Spleen (tissue), 11 donors: ENCODE data around the gene SCARB1. TPM values are rescaled to one million over a fixed set of nuclear protein-coding genes. Genes with fewer than 3 reads are reported as not detected.

ENCODE experiments used
- DNase-seq: peaks from one replicate; pipeline ENCODE4 v3.0.0-alpha.2; 2020
- H3K27ac ChIP-seq, 8 donors: fragments of 200-600 bp; sonication (generic) in 7 of 8; 1 replicate in 4 of 8; 2 replicates in 4 of 8; pipeline versions ENCODE4 v1.5.0 to v1.8.0; 2016 to 2021; ENCODE audit warnings: inconsistent platforms in 4 of 8, mild to moderate bottlenecking in 4 of 8, moderate library complexity in 1 of 8
- H3K27me3 ChIP-seq, 7 donors: fragments of 200-600 bp; sonication (generic) in 6 of 7; replicated peaks in 1 of 7; 1 replicate in 4 of 7; 2 replicates in 3 of 7; pipeline versions ENCODE4 v1.5.0 to v1.8.0; 2016 to 2021; ENCODE audit warnings: inconsistent platforms in 3 of 7, mild to moderate bottlenecking in 1 of 7
- H3K36me3 ChIP-seq, 6 donors: fragments of 200-600 bp; sonication (generic) in 5 of 6; 1 replicate in 4 of 6; 2 replicates in 2 of 6; pipeline versions ENCODE4 v1.5.0 to v1.8.0; 2016 to 2021; ENCODE audit warnings: inconsistent platforms in 2 of 6
- H3K4me1 ChIP-seq, 6 donors: fragments of 200-600 bp; sonication (generic) in 5 of 6; 1 replicate in 3 of 6; 2 replicates in 3 of 6; pipeline versions ENCODE4 v1.5.0 to v1.8.0; 2016 to 2021; ENCODE audit warnings: inconsistent platforms in 3 of 6
- H3K4me3 ChIP-seq, 8 donors: fragments of 200-600 bp; sonication (generic) in 7 of 8; 1 replicate in 4 of 8; 2 replicates in 4 of 8; pipeline versions ENCODE4 v1.5.0 to v1.8.0; 2016 to 2021; ENCODE audit warnings: inconsistent platforms in 4 of 8, mild to moderate bottlenecking in 4 of 8, moderate library complexity in 2 of 8
- H3K9me3 ChIP-seq, 8 donors: fragments of 200-600 bp; sonication (generic) in 7 of 8; 1 replicate in 4 of 8; 2 replicates in 4 of 8; pipeline versions ENCODE4 v1.5.0 to v1.8.0; 2016 to 2021; ENCODE audit warnings: inconsistent platforms in 4 of 8
- CTCF ChIP-seq, 11 experiments: fragments of 200-600 bp in 7 of 11; fragments of 450-650 bp in 4 of 11; sonication (generic) in 4 of 11; IDR thresholded peaks in 8 of 11; conservative IDR thresholded peaks in 3 of 11; 1 replicate in 7 of 11; 2 replicates in 4 of 11; pipeline versions ENCODE4 v1.4.0 to v1.8.0; 2016 to 2021; ENCODE audit warnings: antibody characterized with exemption in 11 of 11, inconsistent platforms in 4 of 11, mild to moderate bottlenecking in 1 of 11
- POLR2A ChIP-seq, 3 donors: fragments of 450-650 bp; IDR thresholded peaks; one replicate each; pipeline ENCODE4 v1.5.1; 2017; ENCODE audit warnings: antibody characterized with exemption in 3 of 3, mild to moderate bottlenecking in 1 of 3
- POLR2AphosphoS5 ChIP-seq, 3 donors: sonication (generic); formaldehyde crosslinking; IDR thresholded peaks; one replicate each; pipeline ENCODE4 v1.5.1; 2017; ENCODE audit warnings: antibody characterized with exemption in 3 of 3
- WGBS, 5 donors: extraction: QIAGEN DNeasy Blood & Tissue Kit in 3 of 5; methylation state at CpG; one replicate each; pipeline versions ENCODE4 v1.1.5 to v1.1.7; 2013 to 2018; 5-methylcytosine and 5-hydroxymethylcytosine counted together
- intact Hi-C: fragments of 100-400 bp; cut with DNase I; formaldehyde crosslinking; loops from one replicate; pipeline ENCODE4 v1.15.0; 2023; ENCODE audit warnings: low total_unique reads
- polyA plus RNA-seq, 3 donors: library from polyadenylated mRNA; stranded (reverse); fragments of 200-250 nt; gene quantifications; one replicate each; pipeline ENCODE4 v1.2.1, GENCODE V29; 2013
- total RNA-seq, 7 donors: library from RNA; depleted of rRNA in 3 of 7; stranded (reverse); fragments of >200 nt in 3 of 7; fragmentation: NEBNext Ultra II Directional in 4 of 7; extraction: Animal tissue kit (Norgen Biotek cat#: 25700) in 4 of 7; gene quantifications; one replicate each; pipeline versions ENCODE4 v1.1.0 to v1.2.1, GENCODE V29; 2016 to 2021
- donor health status: healthy with polysubstance abuse.
- donor health status: DM: no; HTN: no; CAD: no; lungs with moderate emphysema.
- donor health status: DM: no; HTN: no; CAD: no.
- donor health status: Bipolar disorder and iron deficiency.
- donor health status: healthy.
- donor health status: DM: no; HTN: no; CAD: no.
- donor health status: DM: yes; HTN: yes; CAD: no.

SCARB1 gene
- total and polyA plus RNA-seq, 10 donors: 11.9 to 59.3 (median 24.3) TPM

DNA sequence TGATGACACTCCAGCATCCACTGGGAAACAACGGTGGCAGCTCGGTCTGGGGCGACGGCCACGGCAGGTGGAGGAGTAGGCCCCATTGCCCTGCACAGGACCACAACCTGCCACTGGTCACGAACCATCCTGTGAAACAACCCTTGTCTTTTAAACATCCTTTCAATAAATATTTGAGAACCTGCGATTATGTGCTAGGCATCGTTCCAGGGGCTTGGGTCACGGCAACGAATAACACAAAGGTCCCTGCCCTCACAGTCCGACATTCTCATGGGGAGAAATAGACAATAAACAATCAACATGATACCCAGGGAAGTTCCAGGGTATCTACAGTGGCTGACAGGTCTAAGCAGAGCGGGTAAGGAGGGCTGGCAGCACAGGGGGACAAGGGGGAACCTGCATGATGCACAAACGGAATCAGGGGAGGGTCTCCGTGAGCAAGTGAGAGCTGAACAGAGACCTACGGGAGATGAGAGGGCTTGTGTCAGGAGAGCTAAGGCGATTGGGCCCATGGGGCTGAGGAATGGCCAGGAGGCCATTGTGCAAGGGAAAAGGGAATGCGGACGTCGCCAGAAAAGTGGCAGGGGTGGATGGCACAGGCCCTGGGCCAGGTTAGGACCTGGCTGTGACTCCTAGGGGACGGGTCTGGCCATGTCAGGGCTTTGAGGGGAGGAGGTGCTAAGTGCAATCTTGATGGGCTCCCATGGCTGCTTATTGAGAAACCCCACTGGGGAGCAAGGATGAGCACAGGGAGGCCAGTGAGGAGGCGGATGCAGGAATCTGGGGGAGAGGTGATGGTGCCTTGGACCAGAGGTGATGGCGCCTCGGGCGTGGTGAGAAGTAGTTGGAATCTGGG is 9.7 kb downstream of the SCARB1 start:
- Histone ChIP-seq H3K9me3 (no peaks in the 10 kb centered on the region), H3K4me1 (peaks cover 0 to 53% (median 33%) of the 10 kb centered on the region in 6 donors), H3K27me3 (no peaks in the 10 kb centered on the region), H3K36me3 (no peaks in the 10 kb centered on the region), H3K27ac (peak overlapping the region in 3 of 8 donors; percentile 9 to 66 (median 30)), H3K4me3 (no peak overlapping the region)
- intact Hi-C loops: no loop called here
- 85 to 95% (median 89%) methylated on average over 23 to 24 of the region's 24 CpGs for WGBS, 5 donors
- TF ChIP-seq CTCF (IDR thresholded peaks at IDR 0.05 in 8 of 11, conservative IDR thresholded peaks at IDR 0.05 in 3 of 11) (no peak), POLR2AphosphoS5 (IDR thresholded peaks at IDR 0.05) (no peak), POLR2A (IDR thresholded peaks at IDR 0.05) (no peak)
- DNase-seq: no peak

- H3K4me3 ChIP-seq: no peak overlapping the region
- peaks cover 0 to 54% (median 33%) of the 10 kb centered on the region in 6 donors for H3K4me1 ChIP-seq
- DNase-seq: no peak
- intact Hi-C loops: no loop called here
- H3K9me3 ChIP-seq: no peaks in the 10 kb centered on the region
- no peaks in the 10 kb centered on the region for H3K36me3 ChIP-seq
- peak overlapping the region in 7 of 8 donors; percentile 28 to 72 (median 66) for H3K27ac ChIP-seq
- 50 to 74% (median 66%) methylated on average over 11 of the region's 11 CpGs for WGBS, 5 donors
- no peaks in the 10 kb centered on the region for H3K27me3 ChIP-seq
- TF ChIP-seq POLR2AphosphoS5 (IDR thresholded peaks at IDR 0.05) (no peak), CTCF (IDR thresholded peaks at IDR 0.05 in 8 of 11, conservative IDR thresholded peaks at IDR 0.05 in 3 of 11) (no peak), POLR2A (IDR thresholded peaks at IDR 0.05) (no peak)
Measured at GRCh38 chr12:124852911-124853427, 10.7 kb downstream of the SCARB1 start.

DNA sequence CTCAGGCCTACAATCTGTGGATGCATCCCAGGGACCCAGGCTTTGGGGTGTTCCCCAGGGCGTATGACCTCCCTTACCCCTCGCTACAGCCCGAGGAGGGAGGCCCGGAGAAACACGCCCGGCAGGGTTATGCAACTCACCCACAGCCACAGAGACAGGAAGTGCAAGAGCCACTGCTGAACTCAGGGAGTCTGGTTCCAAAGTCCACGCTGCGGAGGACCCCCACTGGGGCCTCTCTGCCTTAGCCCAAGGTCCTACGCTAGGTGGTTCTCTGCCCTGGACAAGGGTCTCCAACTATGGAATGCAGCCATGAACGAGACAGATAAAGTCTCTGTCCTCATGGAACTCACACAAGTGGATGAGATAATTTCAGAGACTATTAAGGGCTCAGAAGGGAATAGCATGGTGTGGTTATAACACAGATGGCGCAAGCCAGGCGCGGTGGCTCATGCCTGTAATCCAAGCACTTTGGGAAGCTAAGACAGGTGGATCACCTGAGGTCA is 11.3 kb downstream of the SCARB1 start:
- peak overlapping the region in 1 of 8 donors; percentile 13 for H3K4me3 ChIP-seq
- no peaks in the 10 kb centered on the region for H3K36me3 ChIP-seq
- WGBS, 5 donors: 29 to 53% (median 43%) methylated on average over 11 to 13 of the region's 13 CpGs
- no peaks in the 10 kb centered on the region for H3K9me3 ChIP-seq
- peak; percentile 88 for DNase-seq
- H3K27ac ChIP-seq: peak overlapping the region in 7 of 8 donors; percentile 28 to 72 (median 66)
- intact Hi-C loops: no loop called here
- no peaks in the 10 kb centered on the region for H3K27me3 ChIP-seq
- H3K4me1 ChIP-seq: peaks cover 0 to 58% (median 36%) of the 10 kb centered on the region in 6 donors
- TF ChIP-seq POLR2AphosphoS5 (IDR thresholded peaks at IDR 0.05) (peak in 2 of 3 donors; percentile 10 to 36), CTCF (IDR thresholded peaks at IDR 0.05 in 8 of 11, conservative IDR thresholded peaks at IDR 0.05 in 3 of 11) (no peak)

DNA sequence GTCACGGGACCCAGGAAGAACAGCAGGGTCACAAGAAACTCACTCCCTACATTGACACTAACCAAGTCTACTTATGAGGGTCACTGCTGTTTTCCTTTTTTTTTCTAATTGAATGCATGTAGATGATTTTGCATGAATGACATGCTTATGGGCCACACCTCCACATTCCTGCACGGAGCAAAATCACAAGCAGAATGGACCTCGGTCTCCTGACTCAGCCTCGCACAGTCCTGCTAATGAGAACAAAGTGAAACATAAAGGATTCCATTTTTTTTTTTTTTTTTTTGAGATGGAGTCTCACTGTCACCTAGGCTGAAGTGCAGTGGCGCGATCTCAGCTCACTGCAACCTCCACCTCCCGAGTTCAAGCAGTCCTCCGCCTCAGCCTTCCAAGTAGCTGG is 12.3 kb downstream of the SCARB1 start:
- DNase-seq: no peak
- no peaks in the 10 kb centered on the region for H3K27me3 ChIP-seq
- H3K4me3 ChIP-seq: no peak overlapping the region
- peaks cover 0 to 60% (median 38%) of the 10 kb centered on the region in 6 donors for H3K4me1 ChIP-seq
- no peak overlapping the region for H3K27ac ChIP-seq
- WGBS, 5 donors: 90 to 96% (median 96%) methylated on average over 8 of the region's 8 CpGs
- intact Hi-C loops: no loop called here
- no peak for TF ChIP-seq POLR2AphosphoS5 (IDR thresholded peaks at IDR 0.05)
- TF ChIP-seq POLR2A (IDR thresholded peaks at IDR 0.05): no peak
- TF ChIP-seq CTCF (IDR thresholded peaks at IDR 0.05 in 8 of 11, conservative IDR thresholded peaks at IDR 0.05 in 3 of 11): no peak
- H3K9me3 ChIP-seq: no peaks in the 10 kb centered on the region
- H3K36me3 ChIP-seq: no peaks in the 10 kb centered on the region
